ENCODE results near the gene TAMALIN.

The TAMALIN gene

DNA sequence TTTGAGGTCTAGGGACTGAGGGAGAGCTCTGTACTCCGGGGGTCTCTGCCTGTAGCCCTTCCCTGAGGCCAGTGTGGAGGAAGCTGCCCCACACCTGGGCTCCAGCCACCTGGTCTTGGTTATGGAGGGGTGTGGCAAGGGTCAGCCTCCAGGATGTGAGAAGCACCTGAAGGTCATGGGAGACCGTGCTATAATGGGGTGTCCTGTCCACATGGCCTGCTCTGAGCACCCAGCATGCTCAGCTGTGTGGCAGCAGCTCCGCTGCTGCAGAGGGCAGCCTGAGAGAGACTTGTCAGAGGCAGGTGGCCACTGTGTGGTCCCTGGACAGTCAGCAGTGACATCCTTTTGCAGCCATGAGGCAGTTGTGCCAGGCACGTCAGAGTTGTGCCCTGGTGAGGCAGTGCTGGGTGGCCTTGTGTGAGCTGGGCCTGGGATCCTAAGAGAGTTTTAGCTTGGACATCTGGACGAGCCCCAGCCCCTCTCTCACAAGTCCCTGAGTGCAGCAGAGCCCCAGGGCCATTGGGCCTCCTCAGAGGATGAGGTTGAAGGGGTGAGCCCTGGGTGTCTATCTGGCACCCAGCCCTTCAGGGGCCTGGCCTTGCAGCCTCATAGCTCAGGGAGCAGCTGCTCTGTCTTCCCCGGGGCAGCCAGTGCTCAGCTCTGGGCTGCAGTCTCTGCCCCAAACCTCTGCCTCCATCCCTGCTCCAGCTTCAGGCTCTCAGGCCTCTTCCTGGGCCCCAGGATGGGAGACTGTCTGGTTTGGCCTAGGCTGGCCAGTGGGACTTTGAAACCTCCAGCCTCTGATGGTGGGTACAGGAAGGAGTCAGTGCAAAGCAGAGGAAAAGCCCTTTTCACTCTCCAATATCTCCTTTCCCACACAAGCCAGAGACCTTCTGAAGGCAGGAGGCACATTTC is 55.7 kb downstream of the TAMALIN start:
- H3K4me3 ChIP-seq (replicated peaks in 1 of 2; ENCODE audit: low read depth in 2 of 2, low read length in 2 of 2) = no peak overlapping the region
- no peak for TF ChIP-seq CTCF (IDR thresholded peaks at IDR 0.05; ENCODE audit: low read depth, low read length)
- DNase-seq (ENCODE audit: low read depth in 2 of 2) = peak in 1 of 2 donors; percentile 26

GRCh38 chr12:52063082-52063924 is 56.6 kb downstream of the TAMALIN start:
- peak in 1 of 2 donors; percentile 30 for DNase-seq (ENCODE audit: low read depth in 2 of 2)
- TF ChIP-seq CTCF (IDR thresholded peaks at IDR 0.05; ENCODE audit: low read depth, low read length) = no peak
- no peak overlapping the region for H3K4me3 ChIP-seq (replicated peaks in 1 of 2; ENCODE audit: low read depth in 2 of 2, low read length in 2 of 2)

- no peak for TF ChIP-seq CTCF (IDR thresholded peaks at IDR 0.05; ENCODE audit: low read depth, low read length)
- H3K4me3 ChIP-seq (replicated peaks in 1 of 2; ENCODE audit: low read depth in 2 of 2, low read length in 2 of 2) = no peak overlapping the region
- DNase-seq (ENCODE audit: low read depth in 2 of 2) = peak; percentile 91 to 92
Observed at GRCh38 chr12:52063981-52064649, 57.4 kb downstream of the TAMALIN start.

Data from cardiac fibroblast (primary cell).